Astrocyte (in vitro differentiated cells and primary cell): ENCODE results near the gene ADAMTS17. TPM values are rescaled to one million over a fixed set of nuclear protein-coding genes. Genes with fewer than 3 reads are reported as not detected.

Experiments
- DNase-seq: peaks from one replicate; pipeline ENCODE4 v3.0.0-alpha.2; 2010; ENCODE audit warnings: low read depth
- FAIRE-seq: peaks from 2 replicates; lab custom pipeline; 2011; peaks lifted over from hg19 to GRCh38; lab: Jason Lieb, UNC
- H2AFZ ChIP-seq: 2 replicates; pipeline ENCODE4 v1.6.0; 2012; ENCODE audit warnings: low read depth, low read length, inconsistent platforms
- H3K27ac ChIP-seq: 2 replicates; pipeline ENCODE4 v1.5.1; 2011; ENCODE audit warnings: low read depth, low read length, inconsistent platforms
- H3K27me3 ChIP-seq: 2 replicates; pipeline ENCODE4 v1.6.0; 2011; ENCODE audit warnings: low read length, inconsistent platforms; ENCODE audit not compliant: insufficient read depth
- H3K36me3 ChIP-seq: 2 replicates; pipeline ENCODE4 v1.5.1; 2011; ENCODE audit warnings: low read length, inconsistent platforms; ENCODE audit not compliant: insufficient read depth
- H3K4me1 ChIP-seq: 2 replicates; pipeline ENCODE4 v1.5.1; 2011; ENCODE audit warnings: low read length, inconsistent platforms; ENCODE audit not compliant: insufficient read depth
- H3K4me2 ChIP-seq: 2 replicates; pipeline ENCODE4 v1.6.0; 2012; ENCODE audit warnings: low read length, inconsistent platforms
- H3K4me3 ChIP-seq: 2 replicates; pipeline ENCODE4 v1.5.1; 2011; ENCODE audit warnings: low read depth, mild to moderate bottlenecking, low read length, inconsistent platforms; ENCODE audit not compliant: insufficient read depth
- H3K79me2 ChIP-seq: 2 replicates; pipeline ENCODE4 v1.6.0; 2012; ENCODE audit warnings: mild to moderate bottlenecking, low read length, inconsistent platforms; ENCODE audit not compliant: insufficient read depth
- H3K9ac ChIP-seq: 2 replicates; pipeline ENCODE4 v1.6.0; 2012; ENCODE audit warnings: mild to moderate bottlenecking, low read length, inconsistent platforms
- H3K9me3 ChIP-seq: 2 replicates; pipeline ENCODE4 v1.5.1; 2012; ENCODE audit warnings: low read depth, mild to moderate bottlenecking, low read length, inconsistent platforms; ENCODE audit not compliant: insufficient read depth
- H4K20me1 ChIP-seq: 2 replicates; pipeline ENCODE4 v1.6.0; 2012; ENCODE audit warnings: low read length, inconsistent platforms; ENCODE audit not compliant: insufficient read depth
- H3K27ac Mint-ChIP-seq: one replicate; pipeline ENCODE4 v1.8.0; 2021; ENCODE audit warnings: mild to moderate bottlenecking, mixed read lengths; ENCODE audit not compliant: unreplicated experiment
- H3K27me3 Mint-ChIP-seq: one replicate; pipeline ENCODE4 v1.8.0; 2021; ENCODE audit warnings: low read depth, mixed read lengths; ENCODE audit not compliant: unreplicated experiment
- H3K36me3 Mint-ChIP-seq: one replicate; pipeline ENCODE4 v1.8.0; 2021; ENCODE audit warnings: low read depth, mixed read lengths; ENCODE audit not compliant: unreplicated experiment
- H3K4me1 Mint-ChIP-seq: one replicate; pipeline ENCODE4 v1.8.0; 2021; ENCODE audit warnings: low read depth, mixed read lengths; ENCODE audit not compliant: unreplicated experiment
- H3K4me3 Mint-ChIP-seq: one replicate; pipeline ENCODE4 v1.8.0; 2021; ENCODE audit warnings: mild to moderate bottlenecking, moderate library complexity, mixed read lengths; ENCODE audit not compliant: unreplicated experiment
- H3K9me3 Mint-ChIP-seq: one replicate; pipeline ENCODE4 v1.8.0; 2021; ENCODE audit warnings: mild to moderate bottlenecking, mixed read lengths; ENCODE audit not compliant: unreplicated experiment
- EZH2 ChIP-seq: IDR thresholded peaks from 2 replicates; pipeline ENCODE4 v1.6.1; 2012; ENCODE audit warnings: mild to moderate bottlenecking, low read length, inconsistent platforms; ENCODE audit not compliant: insufficient read depth
- total RNA-seq: library from RNA; stranded (reverse); gene quantifications from 2 replicates; pipeline ENCODE4 v1.2.1, GENCODE V29; 2021
- TF ChIP-seq, protein P1 (sequence below): IDR thresholded peaks from 2 replicates; pipeline ENCODE4 v1.5.1; 2011; ENCODE audit warnings: low read depth, mild to moderate bottlenecking, inconsistent platforms, low read length, moderate library complexity; ENCODE audit not compliant: insufficient read depth

Gene ADAMTS17
- total RNA-seq, 1 donor from 2014 or later: 0.27 TPM

DNA sequence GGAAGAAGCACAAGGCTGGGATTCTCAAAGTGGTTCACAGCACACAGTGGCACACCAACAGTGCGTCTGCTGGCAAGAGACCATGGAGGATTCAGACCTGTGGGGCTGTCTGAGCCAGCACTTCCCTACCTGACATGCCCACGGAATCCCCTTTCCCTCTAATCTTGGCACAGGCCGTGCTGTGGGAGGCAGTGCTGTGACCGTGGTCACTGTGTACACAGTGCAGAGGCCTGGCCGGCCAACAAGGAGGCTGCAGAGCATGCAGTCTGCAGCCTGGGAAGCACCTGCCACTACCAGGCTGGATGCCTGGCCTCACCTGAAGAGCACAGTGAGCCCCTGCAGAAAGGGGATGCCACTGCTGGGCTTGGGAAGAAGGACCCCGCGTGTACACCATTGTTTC, 307.6 kb downstream of the ADAMTS17 start:
- TF ChIP-seq, protein P1, sequence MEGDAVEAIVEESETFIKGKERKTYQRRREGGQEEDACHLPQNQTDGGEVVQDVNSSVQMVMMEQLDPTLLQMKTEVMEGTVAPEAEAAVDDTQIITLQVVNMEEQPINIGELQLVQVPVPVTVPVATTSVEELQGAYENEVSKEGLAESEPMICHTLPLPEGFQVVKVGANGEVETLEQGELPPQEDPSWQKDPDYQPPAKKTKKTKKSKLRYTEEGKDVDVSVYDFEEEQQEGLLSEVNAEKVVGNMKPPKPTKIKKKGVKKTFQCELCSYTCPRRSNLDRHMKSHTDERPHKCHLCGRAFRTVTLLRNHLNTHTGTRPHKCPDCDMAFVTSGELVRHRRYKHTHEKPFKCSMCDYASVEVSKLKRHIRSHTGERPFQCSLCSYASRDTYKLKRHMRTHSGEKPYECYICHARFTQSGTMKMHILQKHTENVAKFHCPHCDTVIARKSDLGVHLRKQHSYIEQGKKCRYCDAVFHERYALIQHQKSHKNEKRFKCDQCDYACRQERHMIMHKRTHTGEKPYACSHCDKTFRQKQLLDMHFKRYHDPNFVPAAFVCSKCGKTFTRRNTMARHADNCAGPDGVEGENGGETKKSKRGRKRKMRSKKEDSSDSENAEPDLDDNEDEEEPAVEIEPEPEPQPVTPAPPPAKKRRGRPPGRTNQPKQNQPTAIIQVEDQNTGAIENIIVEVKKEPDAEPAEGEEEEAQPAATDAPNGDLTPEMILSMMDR: no peak
- no peak for TF ChIP-seq EZH2
- no peak for FAIRE-seq
- Mint-ChIP-seq H3K27ac (no peak overlapping the region), H3K36me3 (peaks cover 2% of the 10 kb centered on the region), H3K9me3 (no peaks in the 10 kb centered on the region), H3K4me1 (peaks cover 19% of the 10 kb centered on the region), H3K4me3 (no peak overlapping the region), H3K27me3 (peaks cover 13% of the 10 kb centered on the region)
- Histone ChIP-seq H3K9ac (no peak overlapping the region), H3K27ac (no peak overlapping the region), H3K79me2 (no peaks in the 10 kb centered on the region), H3K27me3 (no peaks in the 10 kb centered on the region), H4K20me1 (no peaks in the 10 kb centered on the region), H3K36me3 (no peaks in the 10 kb centered on the region), H3K4me3 (no peak overlapping the region), H3K4me1 (peaks cover 22% of the 10 kb centered on the region), H2AFZ (no peak overlapping the region), H3K4me2 (no peak overlapping the region), H3K9me3 (no peaks in the 10 kb centered on the region)
- DNase-seq: no peak

DNA sequence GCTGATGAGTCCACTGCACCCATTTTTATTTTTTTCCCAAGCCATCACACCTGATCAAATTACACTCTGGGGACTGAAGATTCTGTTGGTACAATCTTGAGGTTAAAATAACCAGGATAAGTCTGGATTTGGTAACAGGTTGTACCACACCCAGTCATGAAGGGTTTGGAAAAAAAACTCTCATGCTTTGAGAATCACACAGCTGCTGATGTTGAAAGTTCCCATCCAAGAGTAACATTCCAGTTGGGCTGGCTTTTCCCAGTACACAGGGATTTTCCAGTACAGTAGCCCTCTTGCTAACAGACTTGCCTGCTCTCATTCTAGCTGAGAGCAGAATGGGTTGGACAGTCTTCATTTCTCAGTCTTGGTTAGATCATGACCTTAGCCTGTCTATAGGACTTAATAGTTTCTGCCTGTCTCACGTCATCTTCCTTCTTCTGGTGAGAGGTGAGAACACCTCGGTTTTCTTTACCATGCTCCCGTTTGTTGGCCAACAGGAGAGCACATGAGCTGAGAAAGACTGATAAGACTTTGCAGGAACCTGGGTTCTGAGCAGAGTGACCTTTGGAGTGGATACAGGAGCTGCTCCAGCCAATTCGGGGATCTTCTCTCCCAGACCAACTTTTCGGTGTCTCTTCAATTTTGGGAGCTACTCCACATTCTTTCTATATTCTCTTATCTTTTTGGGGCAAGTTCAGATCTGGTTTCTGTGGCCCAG, 308.5 kb downstream of the ADAMTS17 start:
- H3K4me3 ChIP-seq: no peak overlapping the region
- no peak overlapping the region for H3K27ac Mint-ChIP-seq
- no peaks in the 10 kb centered on the region for H3K9me3 ChIP-seq
- H3K27me3 Mint-ChIP-seq: peaks cover 13% of the 10 kb centered on the region
- no peaks in the 10 kb centered on the region for H3K27me3 ChIP-seq
- H3K4me1 Mint-ChIP-seq: peaks cover 19% of the 10 kb centered on the region
- FAIRE-seq: no peak
- no peak overlapping the region for H3K4me3 Mint-ChIP-seq
- no peak overlapping the region for H3K9ac ChIP-seq
- peaks cover 22% of the 10 kb centered on the region for H3K4me1 ChIP-seq
- H3K4me2 ChIP-seq: peak overlapping the region; percentile 11
- H3K9me3 Mint-ChIP-seq: peaks cover 2% of the 10 kb centered on the region
- H3K36me3 ChIP-seq: no peaks in the 10 kb centered on the region
- H3K36me3 Mint-ChIP-seq: peaks cover 2% of the 10 kb centered on the region
- no peak overlapping the region for H2AFZ ChIP-seq
- DNase-seq: peak; percentile 86
- TF ChIP-seq, protein P1: no peak
- no peak for TF ChIP-seq EZH2
- no peaks in the 10 kb centered on the region for H3K79me2 ChIP-seq
- H3K27ac ChIP-seq: no peak overlapping the region
- H4K20me1 ChIP-seq: no peaks in the 10 kb centered on the region
